ENCODE measurements around the gene SLC38A3. TPM values are rescaled to one million over a fixed set of nuclear protein-coding genes. Genes with fewer than 3 reads are reported as not detected.

Gene SLC38A3
- total and polyA plus RNA-seq, 2 of the 8 experiments (the other 6 are each of a cell fraction or from before 2014, with no cell fraction given) = 1.2 to 3.7 TPM

DNA sequence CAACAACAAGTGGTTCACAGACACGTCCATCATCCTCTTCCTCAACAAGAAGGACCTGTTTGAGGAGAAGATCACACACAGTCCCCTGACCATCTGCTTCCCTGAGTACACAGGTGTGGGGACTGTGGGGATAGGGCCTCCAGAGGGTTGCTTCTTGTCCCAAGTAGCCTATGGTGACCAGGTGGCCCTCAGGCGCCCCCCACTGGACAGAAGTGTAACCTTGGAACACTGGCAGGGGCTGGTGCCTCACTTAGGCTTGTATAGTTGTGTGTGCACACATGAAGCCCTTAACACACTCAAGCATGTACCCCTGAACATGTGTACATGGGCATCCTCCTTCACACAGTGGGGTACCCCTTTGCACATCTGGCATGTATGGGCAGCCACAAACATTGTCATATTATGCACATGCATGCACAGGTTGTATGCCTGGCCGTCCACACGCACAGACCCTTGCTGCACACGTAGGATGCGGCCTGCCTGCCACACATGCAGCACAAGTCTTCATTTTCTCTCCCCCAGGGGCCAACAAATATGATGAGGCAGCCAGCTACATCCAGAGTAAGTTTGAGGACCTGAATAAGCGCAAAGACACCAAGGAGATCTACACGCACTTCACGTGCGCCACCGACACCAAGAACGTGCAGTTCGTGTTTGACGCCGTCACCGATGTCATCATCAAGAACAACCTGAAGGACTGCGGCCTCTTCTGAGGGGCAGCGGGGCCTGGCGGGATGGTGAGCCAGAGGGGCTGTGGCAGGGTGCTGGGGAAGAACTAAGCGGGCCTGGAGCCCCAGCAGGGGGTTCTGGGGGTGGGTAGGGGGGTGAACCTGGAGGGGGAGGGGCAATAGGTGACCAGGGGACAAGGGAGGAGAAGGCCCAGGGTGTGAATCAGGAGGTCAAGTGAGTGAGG lies 52.2 kb downstream of the SLC38A3 start:
- POLR2A ChIA-PET (ENCODE audit: partially characterized antibody) = interaction anchor here (0.7 to 2.1 kb wide), 5 partner anchors 7 to 30 kb away, joined by 3 to 7 read pairs (median 3); no protein-coding TSS in a partner anchor
- Histone ChIP-seq H3K18ac (ENCODE audit: extremely low read depth, low read length) (no peak overlapping the region), H4K91ac (replicated peaks; ENCODE audit: insufficient read length, low read length) (no peak overlapping the region), H3K23ac (ENCODE audit: insufficient read length) (no peak overlapping the region), H3K9ac (replicated peaks in 1 of 4; ENCODE audit: extremely low read depth in 1 of 4, low read depth in 3 of 4, low read length in 3 of 4) (no peak overlapping the region), H2AFZ (ENCODE audit: low read length) (no peak overlapping the region), H3K4ac (replicated peaks; ENCODE audit: insufficient read length, low read depth, low read length) (no peak overlapping the region), H3K79me2 (ENCODE audit: control insufficient read depth in 1 of 2, insufficient read depth in 2 of 2, low read length in 2 of 2) (no peaks in the 10 kb centered on the region), H2BK20ac (ENCODE audit: low read length) (no peak overlapping the region), H4K20me1 (replicated peaks in 1 of 2; ENCODE audit: control insufficient read depth in 1 of 2, insufficient read depth in 2 of 2, low read length in 2 of 2) (peaks cover 2 to 14% of the 10 kb centered on the region in 2 experiments), H3K56ac (replicated peaks; ENCODE audit: insufficient read length, low read depth, low read length) (no peak overlapping the region), H3K36me3 (ENCODE audit: control insufficient read depth in 2 of 4, insufficient read depth in 4 of 4, low read length in 3 of 4) (peaks cover 17 to 32% (median 24%) of the 10 kb centered on the region in 4 experiments; a peak in 7 of 8 replicates), H3K27ac (ENCODE audit: low read depth, low read length) (no peak overlapping the region), H3K4me1 (replicated peaks in 1 of 4; ENCODE audit: control insufficient read depth in 3 of 4, insufficient read depth in 4 of 4, low read length in 3 of 4) (peaks cover 0 to 14% (median 12%) of the 10 kb centered on the region in 4 experiments; a peak in 6 of 7 replicates), H2AK5ac (ENCODE audit: low read depth, low read length) (no peak overlapping the region), H4K8ac (ENCODE audit: extremely low read depth, insufficient read depth, low read length) (no peak overlapping the region), H2BK12ac (ENCODE audit: low read depth, low read length) (no peak overlapping the region; the same call in 1 of the 2 replicates), H3K14ac (ENCODE audit: insufficient read length) (no peak overlapping the region), H3K27me3 (replicated peaks in 1 of 4; ENCODE audit: control insufficient read depth in 3 of 4, extremely low read depth in 1 of 4, insufficient read depth in 3 of 4, low read length in 3 of 4) (no peaks in the 10 kb centered on the region), H2BK15ac (ENCODE audit: low read length) (no peak overlapping the region), H3K4me3 (ENCODE audit: extremely low read depth in 1 of 4, insufficient read depth in 2 of 4, low read depth in 3 of 4, low read length in 4 of 4) (no peak overlapping the region), H3K23me2 (ENCODE audit: low read depth, low read length) (no peaks in the 10 kb centered on the region), H2BK5ac (ENCODE audit: low read depth, low read length) (no peak overlapping the region), H3K4me2 (ENCODE audit: insufficient read depth in 1 of 2, low read depth in 2 of 2, low read length in 2 of 2) (no peak overlapping the region), H4K5ac (ENCODE audit: insufficient read length, low read depth, low read length) (no peak overlapping the region), H3K79me1 (ENCODE audit: low read depth, low read length) (peaks cover 6% of the 10 kb centered on the region; the same call in 1 of the 2 replicates), H2BK120ac (replicated peaks; ENCODE audit: low read depth, low read length) (no peak overlapping the region), H3K9me3 (ENCODE audit: insufficient read depth in 2 of 2, low read depth in 1 of 2, low read length in 1 of 2) (no peaks in the 10 kb centered on the region)
- 86% methylated on average over 20 of the region's 20 CpGs; no CpG with 5 or more reads in 1 of the 2 experiments for WGBS, 2 experiments (ENCODE audit: extremely low coverage in 1 of 2, insufficient coverage in 1 of 2, insufficient read length in 1 of 2, insufficient replicate concordance in 2 of 2, low coverage in 1 of 2, low lambda C conversion rate in 2 of 2, missing lambda C conversion rate in 1 of 2)
- CTCF ChIA-PET (ENCODE audit: partially characterized antibody) = interaction anchor here (0.7 to 53.5 kb wide), 13 partner anchors 8 to 137 kb away, joined by 3 to 2149 read pairs (median 3); partner anchors contain the start of genes GNAI2, GNAT1, LSMEM2 and SEMA3B
- DNase-seq (ENCODE audit: low read depth in 1 of 2, low spot score in 2 of 2) (peak in 1 of 2 experiments; percentile 89), FAIRE-seq (no peak)
- TF ChIP-seq TCF12 (IDR thresholded peaks at IDR 0.05; ENCODE audit: low read depth, low read length) (no peak), MAX (IDR thresholded peaks at IDR 0.05) (peak; percentile 12; the same call in 1 of the 2 replicates), CHD1 (IDR thresholded peaks at IDR 0.05; ENCODE audit: low read depth, low read length) (no peak), GTF2F1 (IDR thresholded peaks at IDR 0.05; ENCODE audit: borderline replicate concordance, low read depth, low read length) (no peak), SIX5 (IDR thresholded peaks at IDR 0.05; ENCODE audit: low read depth, low read length) (no peak), NANOG (IDR thresholded peaks at IDR 0.05; ENCODE audit: insufficient read depth, low read depth, low read length, poor library complexity, severe bottlenecking) (no peak)
- TF ChIP-seq, protein P1, sequence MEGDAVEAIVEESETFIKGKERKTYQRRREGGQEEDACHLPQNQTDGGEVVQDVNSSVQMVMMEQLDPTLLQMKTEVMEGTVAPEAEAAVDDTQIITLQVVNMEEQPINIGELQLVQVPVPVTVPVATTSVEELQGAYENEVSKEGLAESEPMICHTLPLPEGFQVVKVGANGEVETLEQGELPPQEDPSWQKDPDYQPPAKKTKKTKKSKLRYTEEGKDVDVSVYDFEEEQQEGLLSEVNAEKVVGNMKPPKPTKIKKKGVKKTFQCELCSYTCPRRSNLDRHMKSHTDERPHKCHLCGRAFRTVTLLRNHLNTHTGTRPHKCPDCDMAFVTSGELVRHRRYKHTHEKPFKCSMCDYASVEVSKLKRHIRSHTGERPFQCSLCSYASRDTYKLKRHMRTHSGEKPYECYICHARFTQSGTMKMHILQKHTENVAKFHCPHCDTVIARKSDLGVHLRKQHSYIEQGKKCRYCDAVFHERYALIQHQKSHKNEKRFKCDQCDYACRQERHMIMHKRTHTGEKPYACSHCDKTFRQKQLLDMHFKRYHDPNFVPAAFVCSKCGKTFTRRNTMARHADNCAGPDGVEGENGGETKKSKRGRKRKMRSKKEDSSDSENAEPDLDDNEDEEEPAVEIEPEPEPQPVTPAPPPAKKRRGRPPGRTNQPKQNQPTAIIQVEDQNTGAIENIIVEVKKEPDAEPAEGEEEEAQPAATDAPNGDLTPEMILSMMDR (IDR thresholded peaks at IDR 0.05; ENCODE audit: control extremely low read depth in 1 of 3, insufficient read depth in 1 of 3, low read depth in 1 of 3, low read length in 3 of 3) = peak in 2 of 3 experiments; percentile 78 to 86; a peak in 3 of 4 replicates

Data from H1 (cell line).